RCC 7860 (cell line): ENCODE results near the gene PLIN5.
A peak's percentile ranks its signal among the peaks of the same experiment; 100 is the strongest.
"Not testable (repeated sequence)": the region's sequence is repeated elsewhere in the genome, so short reads cannot be mapped to it uniquely, and the experiment has no call there.

ENCODE experiments used
- DNase-seq: peaks from one replicate; pipeline ENCODE4 v3.0.0-alpha.2; 2015; ENCODE audit warnings: low spot score
- FAIRE-seq: peaks from 2 replicates; lab custom pipeline; 2012; peaks lifted over from hg19 to GRCh38; lab: Jason Lieb, UNC

The PLIN5 gene

DNA sequence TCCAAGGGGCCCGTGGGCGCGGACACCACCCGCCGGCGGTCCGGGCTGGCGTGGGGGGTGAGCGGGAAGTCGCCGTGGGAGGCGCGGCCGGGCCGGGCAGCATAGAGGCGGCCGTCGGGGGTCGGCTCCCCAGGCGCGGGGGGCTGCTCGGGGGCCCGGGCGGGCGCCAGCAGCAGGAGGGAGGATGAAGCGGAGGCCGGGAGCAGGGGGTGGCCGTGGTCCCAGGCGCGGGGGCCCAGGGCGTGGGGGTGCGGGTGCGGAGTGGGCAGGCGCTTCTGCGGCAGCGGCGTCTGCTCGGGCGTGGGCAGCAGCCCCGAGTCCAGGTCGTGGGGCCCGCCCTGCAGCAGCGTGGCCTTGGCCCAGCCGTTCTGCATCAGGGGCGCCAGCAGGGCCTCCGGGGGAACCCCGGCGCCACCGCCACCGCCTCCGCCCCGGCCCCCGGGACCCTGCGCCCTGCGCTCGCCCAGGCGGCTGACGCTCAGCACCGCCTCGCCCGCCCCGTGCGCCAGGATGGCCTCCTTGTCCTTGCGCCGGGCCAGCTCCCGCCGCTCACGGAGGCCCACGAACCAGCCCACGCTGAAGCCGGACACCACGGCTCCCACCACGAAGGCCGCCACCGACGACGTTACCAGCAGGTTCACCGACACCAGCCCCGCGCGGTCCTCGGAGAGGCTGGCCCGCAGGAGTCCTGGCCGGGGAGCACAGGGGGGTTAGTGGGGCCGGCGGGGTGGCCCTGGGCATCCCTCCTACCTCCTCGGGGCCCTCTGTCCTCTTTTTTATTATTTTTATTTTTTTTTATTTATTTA, 9.0 kb upstream of the PLIN5 start:
- FAIRE-seq (no peak), DNase-seq (no peak)

- DNase-seq: no peak
- no peak for FAIRE-seq
Measured at GRCh38 chr19:4542896-4543841, 8.1 kb upstream of the PLIN5 start.

GRCh38 chr19:4541806-4542145, 6.8 kb upstream of the PLIN5 start:
- FAIRE-seq, DNase-seq: not testable (repeated sequence)

GRCh38 chr19:4541114-4541805, 6.2 kb upstream of the PLIN5 start:
- FAIRE-seq (no peak), DNase-seq (no peak)

DNA sequence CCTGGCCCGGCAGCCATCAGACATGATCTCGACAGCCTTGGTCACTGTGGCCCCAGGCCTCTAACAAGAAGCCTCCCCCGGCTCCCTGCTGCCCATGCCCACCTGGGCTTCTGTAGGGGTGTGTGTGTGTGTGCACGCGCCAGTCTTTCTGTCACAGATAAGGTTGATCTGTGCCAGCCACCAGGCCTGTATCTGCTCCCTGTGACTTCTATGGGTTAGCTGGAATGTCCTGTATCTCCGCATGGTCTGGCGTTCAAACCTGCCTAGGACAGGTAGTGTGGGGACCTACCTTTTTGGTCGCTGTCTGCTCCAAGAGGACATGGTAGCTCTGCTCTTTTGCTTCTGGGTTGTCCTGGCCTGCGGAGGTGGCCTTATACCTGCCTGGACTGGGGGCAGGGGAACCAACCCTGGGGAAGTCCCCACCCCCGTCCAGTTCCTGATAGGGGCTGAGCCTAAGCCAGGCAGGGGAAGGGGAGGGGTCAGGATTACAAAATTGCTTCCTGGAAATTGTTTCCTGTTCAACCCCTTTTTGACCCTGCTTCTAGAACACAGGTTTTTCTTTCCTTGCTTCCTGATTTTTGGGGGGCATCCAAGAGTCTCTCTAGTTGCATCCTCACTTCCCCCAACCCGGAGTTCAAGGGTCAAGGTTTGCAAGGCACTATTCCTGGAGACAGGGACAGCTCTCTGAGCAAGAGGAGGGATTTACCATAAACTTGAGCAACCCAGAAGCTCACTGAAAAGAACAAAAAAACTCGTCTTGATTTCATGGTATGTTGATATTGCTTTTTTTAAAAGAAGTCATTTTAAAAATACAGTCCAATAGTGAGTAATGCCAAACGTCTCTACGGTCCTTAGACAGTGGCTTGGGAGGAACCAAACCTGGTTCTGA, 4.9 kb upstream of the PLIN5 start, which contains the start of gene LRG1:
LRG1 (minus strand) TSS at position 344 of the 889 bp plus-strand sequence; CDS start at position 321, 23 bp downstream.
- FAIRE-seq: no peak
- DNase-seq: no peak

GRCh38 chr19:4539169-4539692, 4.2 kb upstream of the PLIN5 start:
- FAIRE-seq: no peak
- DNase-seq: no peak

DNA sequence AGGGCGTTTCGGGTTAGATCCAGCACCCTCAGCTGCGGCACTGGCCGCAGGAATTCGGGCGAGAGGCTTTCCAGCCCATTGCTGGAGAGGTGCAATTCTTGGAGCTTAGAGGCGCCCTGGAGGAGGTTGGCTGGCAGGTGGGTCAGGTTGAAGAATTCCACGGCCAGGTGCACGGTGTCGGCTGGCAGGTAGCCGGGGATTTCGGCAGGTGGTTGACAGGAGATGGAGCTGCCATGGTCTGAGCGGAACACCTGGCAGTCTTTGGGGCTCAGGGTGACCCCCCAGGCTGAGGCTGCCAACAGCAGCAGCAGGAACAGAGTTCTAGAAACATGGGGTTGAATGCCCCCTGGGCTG, 3.6 kb upstream of the PLIN5 start:
- no peak for FAIRE-seq

GRCh38 chr19:4537953-4538600, 3.1 kb upstream of the PLIN5 start:
- FAIRE-seq (no peak), DNase-seq (no peak)

More for the DNA sequence above, 3.6 kb upstream of the PLIN5 start:
- no peak for DNase-seq

DNA sequence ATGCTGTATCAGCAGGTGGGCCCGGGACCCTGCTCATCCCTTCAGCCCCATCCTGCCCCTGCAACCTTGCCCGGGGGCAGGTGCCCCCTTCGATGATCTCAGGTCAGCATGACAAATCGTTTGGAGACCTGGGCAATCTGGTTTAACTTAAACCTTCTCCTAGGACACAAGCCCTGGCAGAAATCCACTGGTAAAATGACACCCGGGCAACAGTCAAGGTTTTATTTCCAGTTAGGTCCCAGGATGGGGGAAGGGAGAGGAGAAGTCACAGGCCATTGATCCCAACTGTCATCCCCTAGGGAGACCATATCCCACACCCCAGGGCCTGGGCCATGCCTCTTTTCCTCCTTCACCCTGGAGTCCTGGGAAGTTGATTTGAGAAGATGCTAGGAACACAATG, 1.8 kb upstream of the PLIN5 start:
- no peak for FAIRE-seq
- no peak for DNase-seq

DNA sequence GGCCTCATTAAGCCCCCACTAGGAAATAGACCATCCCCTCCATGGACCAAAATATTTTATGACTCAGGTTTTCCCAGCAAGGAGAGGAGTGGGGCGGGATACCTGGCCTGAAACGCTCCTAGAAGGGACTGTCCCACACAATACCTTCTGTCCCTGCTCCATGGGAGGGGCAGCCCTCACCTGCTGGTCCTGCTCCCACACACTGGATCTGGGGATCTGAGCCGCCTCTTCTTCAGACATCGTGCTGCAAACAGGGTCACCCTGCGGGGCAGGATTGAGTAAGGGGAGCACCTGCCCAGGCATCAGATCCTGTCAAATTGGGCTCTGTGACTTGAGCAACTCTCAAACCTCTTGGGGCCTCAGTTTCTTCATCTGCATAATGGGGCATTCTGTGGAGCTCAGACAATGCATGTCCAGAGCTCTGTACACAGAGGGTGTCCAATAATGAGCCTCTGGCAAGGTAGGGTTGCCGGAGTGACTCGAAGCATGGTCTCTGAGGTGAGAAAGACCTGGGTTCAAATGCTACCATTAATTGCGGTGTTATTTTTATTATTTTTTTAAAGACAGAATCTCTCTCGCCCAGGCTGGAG, 1.1 kb downstream of the PLIN5 start:
- DNase-seq (no peak), FAIRE-seq (no peak)

GRCh38 chr19:4533334-4533733, 1.7 kb downstream of the PLIN5 start:
- no peak for FAIRE-seq
- no peak for DNase-seq

GRCh38 chr19:4531562-4532165, 3.4 kb downstream of the PLIN5 start:
- FAIRE-seq (no peak), DNase-seq (no peak)

- no peak for DNase-seq
- FAIRE-seq: no peak
Measured at GRCh38 chr19:4529924-4530522, 5.0 kb downstream of the PLIN5 start.

- DNase-seq (no peak), FAIRE-seq (no peak)
Measured at GRCh38 chr19:4528843-4529242, 6.2 kb downstream of the PLIN5 start.

DNA sequence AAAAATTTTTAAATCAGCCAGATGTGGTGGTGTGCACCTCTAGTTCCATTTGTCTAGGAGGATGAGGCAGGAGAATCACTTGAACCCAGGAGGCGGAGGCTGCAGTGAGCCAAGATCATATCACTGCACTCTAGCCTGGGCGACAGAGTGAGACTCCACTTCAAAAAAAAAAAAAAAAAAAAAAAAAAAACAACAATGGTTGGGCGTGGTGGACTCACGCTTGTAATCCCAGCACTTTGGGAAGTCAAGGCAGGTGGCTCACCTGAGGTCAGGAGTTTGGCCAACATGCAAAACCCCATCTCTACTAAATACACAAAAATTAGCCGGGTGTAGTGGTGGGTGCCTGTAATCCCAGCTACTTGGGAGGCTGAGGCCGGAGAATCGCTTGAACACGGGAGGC, 7.6 kb downstream of the PLIN5 start:
- not testable (repeated sequence) for FAIRE-seq, DNase-seq

DNA sequence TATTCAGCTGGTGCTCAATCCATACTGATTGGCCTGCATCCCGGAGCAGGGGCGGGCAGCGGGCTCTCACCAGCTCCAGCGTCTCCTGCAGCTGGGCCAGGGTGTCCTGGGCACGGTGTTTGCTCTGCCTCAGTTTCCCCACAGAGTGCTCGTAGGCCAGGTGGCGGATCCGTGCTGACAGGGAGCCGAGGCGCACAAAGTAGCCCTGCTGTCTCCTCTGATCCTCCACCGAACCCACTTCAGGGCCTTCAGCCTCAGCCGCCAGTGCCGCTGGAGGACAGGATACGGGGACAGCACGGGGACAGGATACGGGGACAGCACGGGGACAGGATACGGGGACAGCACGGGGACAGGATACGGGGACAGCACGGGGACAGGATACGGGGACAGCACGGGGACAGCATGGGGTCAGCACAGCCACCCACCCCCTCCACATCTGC, 9.4 kb downstream of the PLIN5 start:
- FAIRE-seq: no peak

GRCh38 chr19:4524808-4525562, 10.0 kb downstream of the PLIN5 start:
- FAIRE-seq (no peak), DNase-seq (peak; percentile 33)

More for the DNA sequence above, 9.4 kb downstream of the PLIN5 start:
- no peak for DNase-seq
